GM19240 (cell line): ENCODE results near the gene DOK7.

Experiments
- DNase-seq: peaks from one replicate; pipeline ENCODE4 v3.0.0; 2011; ENCODE audit warnings: low spot score; ENCODE audit not compliant: insufficient read length

DOK7 gene

DNA sequence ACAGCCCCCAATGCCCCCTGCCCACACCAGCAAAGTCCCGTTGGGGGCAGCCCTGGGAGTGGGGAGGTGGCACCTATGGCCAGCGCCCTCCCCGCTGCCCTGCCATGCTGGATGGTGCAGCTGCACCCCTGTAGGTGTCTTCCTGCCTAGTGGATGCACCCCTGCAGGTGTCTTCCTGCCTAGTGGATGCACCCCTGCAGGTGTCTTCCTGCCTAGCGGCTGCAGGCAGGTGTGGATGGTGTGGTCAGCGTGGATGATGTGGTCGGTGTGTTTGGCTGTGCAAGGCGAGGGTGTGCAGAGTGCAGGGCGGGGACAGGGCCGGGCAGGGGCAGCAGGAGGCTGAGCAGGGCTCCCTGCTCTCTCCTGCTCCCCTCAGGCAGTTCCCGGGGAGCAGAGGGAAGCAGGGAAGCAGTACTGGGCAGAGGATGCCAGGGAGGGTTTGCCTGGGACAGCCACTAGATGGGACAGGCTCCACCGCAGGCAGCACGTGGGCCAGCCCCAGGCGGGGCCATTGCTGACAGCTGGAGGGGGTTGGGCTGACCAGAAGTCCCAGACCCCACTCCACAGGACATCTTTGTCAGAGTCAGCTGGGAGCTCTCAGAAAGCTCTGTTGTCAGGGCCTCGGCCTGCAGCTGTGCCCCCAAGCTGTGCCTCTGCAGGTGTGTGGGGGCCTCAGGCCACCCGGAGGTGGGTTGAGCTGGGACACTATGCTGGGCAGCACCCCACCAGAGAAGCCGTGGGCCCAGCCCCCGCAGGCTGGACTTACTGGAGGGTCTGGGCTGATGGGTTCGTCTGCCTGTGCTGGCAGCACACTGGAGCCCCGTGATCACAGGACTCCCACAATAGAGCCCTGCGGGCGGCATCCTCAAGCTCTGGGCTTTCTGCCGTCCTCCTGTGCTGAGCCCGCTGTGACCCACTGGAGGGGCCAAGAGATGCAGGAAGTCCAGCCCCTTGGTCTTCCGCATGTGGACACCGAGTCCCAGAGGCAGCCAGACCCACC is 23.7 kb downstream of the DOK7 start:
- DNase-seq, result no peak

DNA sequence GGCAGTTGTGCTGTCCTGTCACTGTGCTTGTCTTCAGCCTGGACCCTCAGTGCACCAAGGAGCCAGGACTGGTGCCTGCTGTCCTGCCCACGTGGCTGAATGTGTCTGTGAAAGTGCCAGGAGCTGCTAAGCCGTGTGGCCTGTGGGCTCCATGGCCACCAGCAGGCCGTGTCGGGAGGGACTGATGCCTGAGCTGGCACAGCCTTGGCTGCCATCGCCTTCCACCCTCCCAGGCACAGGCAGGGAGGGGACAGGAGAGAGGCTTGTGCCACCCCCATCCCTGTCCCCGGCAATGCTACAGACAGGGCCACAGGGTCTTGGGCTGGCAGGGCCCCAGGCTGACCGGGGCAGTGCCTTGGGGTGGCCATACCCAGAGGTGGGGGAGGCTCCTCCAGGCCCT is 24.8 kb downstream of the DOK7 start:
- no peak for DNase-seq

- DNase-seq, result no peak
Measured at GRCh38 chr4:3488820-3489219, 25.7 kb downstream of the DOK7 start.

DNA sequence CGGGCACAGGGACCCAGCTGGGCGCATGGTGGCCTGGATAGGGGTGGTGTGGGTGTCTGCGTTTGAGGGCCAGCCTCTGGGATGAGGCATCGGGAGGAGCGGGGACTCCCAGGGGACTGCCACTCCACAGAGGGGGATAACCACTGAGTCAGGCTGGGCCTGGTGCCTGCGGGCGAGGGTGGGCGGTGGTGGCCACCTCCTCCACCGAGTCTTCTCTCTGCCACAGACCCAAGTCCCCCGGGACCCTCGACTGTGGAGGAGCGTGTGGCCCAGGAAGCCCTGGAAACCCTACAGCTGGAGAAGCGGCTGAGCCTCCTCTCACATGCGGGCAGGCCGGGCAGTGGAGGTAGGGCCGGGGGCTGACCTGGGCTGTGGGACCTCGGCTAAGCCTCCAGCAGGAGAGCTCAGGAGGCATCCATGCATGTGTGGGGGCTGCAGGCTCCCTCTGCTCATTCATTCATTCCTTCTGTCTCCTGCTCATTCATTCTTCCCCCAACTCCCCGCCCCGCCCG is 26.4 kb downstream of the DOK7 start:
- no peak for DNase-seq

DNA sequence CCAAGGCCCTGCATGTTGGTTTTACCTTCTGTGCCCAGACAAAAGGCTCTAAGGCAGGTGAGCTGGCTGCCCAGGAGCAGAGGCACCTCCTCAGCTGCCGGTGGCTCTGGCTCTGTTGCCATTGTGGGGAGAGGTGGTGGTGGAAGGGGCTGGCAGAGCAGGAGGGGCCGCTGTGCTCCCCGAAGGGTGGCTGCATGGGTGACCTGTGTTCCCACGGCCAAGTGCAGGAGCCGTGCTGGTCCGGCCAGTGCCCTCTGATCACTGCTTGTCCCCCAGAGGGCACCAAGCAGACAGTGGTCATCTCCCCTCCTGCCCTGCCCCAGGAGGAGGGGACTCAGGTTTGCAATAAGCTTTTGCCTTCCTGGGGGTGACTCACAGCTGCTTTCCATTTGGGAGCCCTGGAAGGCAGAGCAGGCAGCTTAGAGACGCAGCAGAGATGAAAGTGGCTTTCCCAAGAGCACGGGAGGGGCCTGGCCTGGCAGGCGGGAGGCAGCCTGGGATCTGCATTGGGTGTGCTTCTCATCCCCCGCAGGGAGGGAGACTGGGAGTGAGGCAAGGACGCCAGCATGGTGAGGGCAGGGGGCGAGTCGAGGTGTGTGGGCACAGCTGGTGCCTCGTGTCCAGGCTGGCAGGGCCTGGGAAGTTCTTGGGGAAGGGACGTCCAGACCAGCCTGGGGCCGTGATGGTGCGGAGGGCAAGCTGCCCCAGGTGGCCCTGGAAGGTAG is 28.7 kb downstream of the DOK7 start:
- no peak for DNase-seq

- DNase-seq, result no peak
Measured at GRCh38 chr4:3492741-3493719, 29.9 kb downstream of the DOK7 start.

- DNase-seq, result no peak
Measured at GRCh38 chr4:3493720-3494461, 30.8 kb downstream of the DOK7 start.

- no peak for DNase-seq
Measured at GRCh38 chr4:3494462-3494871, 31.4 kb downstream of the DOK7 start.

DNA sequence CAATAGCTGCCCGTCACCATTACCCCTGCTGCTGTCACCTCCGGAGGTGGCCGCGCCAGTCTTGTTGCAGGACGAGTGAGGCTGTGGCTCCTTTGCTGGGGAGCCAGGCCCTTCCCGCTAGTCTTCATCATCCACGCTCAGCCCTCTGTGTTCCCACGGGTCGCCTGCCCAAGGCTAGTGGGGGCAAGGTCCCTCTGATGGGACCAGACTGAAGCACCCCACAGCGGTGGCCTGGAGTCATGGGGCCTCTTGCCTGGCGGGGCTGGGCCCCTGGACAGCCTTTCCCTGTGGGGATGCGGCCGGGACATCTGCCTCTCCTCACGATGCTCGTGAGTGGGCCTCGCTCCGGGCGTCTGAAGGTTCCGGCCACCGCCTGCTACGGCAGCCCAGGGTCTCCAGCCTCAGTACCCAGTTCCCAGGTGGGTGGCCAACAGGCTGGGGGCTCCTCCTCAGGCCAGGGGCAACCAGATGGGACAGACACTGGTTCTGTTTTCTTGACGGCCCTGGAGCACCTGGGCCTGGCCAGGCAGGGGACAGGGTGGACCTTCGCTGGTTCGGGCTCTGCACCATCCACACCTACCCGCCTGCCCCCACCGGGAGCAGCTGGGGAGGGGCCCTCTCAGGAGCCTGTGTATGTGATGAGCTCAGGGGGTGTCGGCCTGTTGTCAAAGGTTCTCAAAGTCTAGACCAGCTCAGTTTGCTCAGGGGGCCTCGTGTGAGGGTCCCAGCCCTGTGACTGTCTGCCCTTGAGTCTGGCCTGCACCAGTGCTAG is 32.3 kb downstream of the DOK7 start:
- no peak for DNase-seq

DNA sequence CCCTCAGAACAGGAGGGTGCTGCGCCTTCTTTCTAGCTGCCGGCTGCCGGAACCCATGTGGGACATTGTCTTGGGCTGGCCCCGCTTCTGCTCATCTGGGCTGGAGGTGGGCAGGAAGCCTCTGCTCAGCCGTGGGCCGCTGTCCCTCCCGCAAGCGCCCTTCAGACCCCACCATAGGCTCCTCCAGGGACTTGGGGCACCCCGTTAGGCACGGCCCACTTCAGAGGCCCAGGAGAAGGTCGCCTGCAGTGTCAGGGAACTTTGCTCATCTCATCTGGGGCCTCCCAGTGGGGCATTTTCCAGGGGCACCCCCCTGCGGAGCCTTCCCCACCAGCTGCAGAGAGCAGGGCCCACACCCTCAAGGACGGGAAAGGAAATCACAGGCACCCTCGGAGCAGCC is 32.9 kb downstream of the DOK7 start:
- no peak for DNase-seq

DNA sequence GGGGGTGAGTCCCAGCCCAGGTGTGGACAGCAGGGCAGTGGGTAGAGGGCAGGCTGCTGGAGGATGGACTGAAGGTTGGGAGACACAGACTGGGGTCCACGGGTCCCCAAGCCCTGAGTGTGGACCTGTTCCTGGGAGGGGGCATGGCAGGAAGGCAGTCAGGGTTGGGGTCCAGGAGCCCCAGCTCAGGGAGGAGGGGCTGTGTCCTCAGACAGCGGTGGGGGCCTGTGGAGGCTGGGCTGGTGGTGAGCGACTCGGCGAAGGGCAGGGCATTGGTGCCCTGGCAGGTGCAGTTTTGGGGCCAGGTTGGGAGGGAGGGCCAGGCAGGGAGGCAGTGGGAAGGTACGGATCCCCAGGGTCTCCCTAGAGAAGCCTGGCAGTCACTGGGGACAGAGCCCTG is 34.0 kb downstream of the DOK7 start:
- DNase-seq, result no peak

- no peak for DNase-seq
Measured at GRCh38 chr4:3497523-3498389, 34.6 kb downstream of the DOK7 start.

DNA sequence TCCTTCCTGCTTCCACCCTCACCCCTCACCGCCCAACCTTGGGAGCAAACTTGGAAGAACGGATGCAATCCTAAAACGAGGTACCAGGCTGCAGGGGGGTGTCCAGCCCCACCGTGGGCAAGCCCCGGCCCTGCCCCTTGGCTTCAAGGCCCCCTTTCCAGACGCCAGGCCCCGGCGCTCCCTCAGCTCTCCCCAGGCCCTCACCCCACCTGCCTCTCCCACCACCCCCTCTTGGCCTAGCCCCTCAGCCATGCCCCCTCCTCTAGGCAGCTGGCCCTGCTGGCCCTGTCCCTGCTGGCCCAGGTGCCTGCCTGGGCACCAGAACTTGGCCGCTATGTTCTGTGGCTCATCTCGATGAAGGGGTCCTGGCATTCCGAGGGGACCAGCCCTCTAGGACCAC is 35.3 kb downstream of the DOK7 start:
- DNase-seq, result no peak

- no peak for DNase-seq
Measured at GRCh38 chr4:3498901-3499510, 35.9 kb downstream of the DOK7 start.

DNA sequence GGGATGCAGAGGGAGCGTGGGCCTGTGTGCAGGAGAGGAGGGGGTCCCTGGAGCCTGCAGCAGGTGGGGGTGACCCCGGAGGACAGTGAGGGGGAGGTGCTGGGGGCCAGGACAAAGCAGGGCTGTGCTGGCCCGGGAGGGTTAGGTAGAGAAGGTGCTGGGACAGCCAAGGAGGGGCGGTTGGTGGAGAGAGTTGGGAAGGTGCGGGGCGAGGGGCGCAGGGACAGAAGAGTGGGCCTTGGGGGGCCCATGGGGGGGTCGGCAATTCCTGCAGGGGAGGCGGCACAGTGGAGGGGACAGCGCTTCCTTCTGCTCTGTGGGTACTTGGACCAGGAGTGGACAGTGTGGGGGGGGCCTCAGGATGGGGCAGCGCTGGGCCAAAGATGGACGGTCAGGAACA is 36.6 kb downstream of the DOK7 start:
- no peak for DNase-seq

DNA sequence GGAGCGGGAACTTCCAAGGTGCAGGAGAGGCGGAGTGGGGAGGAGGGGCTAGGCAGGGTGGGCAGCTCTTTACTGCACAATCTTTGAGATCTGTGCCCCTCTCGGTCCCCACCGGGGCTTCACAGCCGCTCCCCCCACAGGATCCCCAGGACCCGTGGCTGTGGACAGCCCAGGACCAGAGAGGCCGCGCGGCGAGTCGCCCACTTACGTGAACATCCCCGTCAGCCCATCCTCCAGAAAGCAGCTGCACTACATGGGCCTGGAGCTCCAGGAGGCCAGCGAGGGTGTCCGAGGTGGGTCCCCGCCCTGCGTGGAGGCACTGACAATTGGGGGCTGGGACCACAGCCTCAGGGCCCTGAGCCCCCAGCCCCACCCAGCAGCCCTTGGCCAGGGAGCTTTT is 37.0 kb downstream of the DOK7 start:
- no peak for DNase-seq

- DNase-seq, result no peak
Measured at GRCh38 chr4:3500634-3501101, 37.6 kb downstream of the DOK7 start.
